Endothelial cell of umbilical vein (primary cell): Measurements from ENCODE around the gene SUV39H1.

Experiments used
- POLR2A ChIP-seq: IDR thresholded peaks from 2 replicates; pipeline ENCODE4 v1.6.1; 2012; ENCODE audit warnings: low read depth, mild to moderate bottlenecking, control low read depth, low read length
- TF ChIP-seq, protein P1 (sequence below): IDR thresholded peaks from 2 replicates; pipeline ENCODE4 v1.6.1; 2011; ENCODE audit not compliant: insufficient read depth, insufficient read length
- TF ChIP-seq, protein P2 (sequence below), 2 donors: IDR thresholded peaks; 1 replicate in 1 of 2; 2 replicates in 1 of 2; pipeline ENCODE4 v1.5.1; 2011; ENCODE audit warnings: low read length in 2 of 2, mild to moderate bottlenecking in 2 of 2, moderate library complexity in 2 of 2, control low read depth in 1 of 2, inconsistent platforms in 1 of 2, low read depth in 1 of 2; ENCODE audit not compliant: insufficient read depth in 1 of 2; ENCODE audit errors: extremely low read depth in 1 of 2

DNA sequence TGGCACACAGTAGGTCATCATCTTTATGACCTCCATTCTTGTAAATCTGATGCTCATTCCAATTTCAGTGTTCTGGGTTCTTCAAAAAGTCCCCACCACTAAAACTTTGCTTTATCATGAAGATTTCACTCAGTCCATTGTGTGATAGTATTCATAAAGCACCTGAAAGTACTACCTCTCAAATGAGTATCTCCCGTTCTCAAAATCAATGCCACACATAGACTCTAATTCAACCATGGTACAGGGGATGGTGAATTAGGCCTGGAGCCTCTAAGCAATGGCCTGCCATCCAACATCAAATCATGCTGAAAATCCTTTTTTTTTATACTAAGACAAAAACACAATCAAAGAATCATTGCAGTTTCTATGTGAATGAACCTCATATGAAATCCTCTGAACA is 32.4 kb upstream of the SUV39H1 start:
- TF ChIP-seq, protein P1, sequence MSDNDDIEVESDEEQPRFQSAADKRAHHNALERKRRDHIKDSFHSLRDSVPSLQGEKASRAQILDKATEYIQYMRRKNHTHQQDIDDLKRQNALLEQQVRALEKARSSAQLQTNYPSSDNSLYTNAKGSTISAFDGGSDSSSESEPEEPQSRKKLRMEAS, result no peak
- TF ChIP-seq, protein P2, sequence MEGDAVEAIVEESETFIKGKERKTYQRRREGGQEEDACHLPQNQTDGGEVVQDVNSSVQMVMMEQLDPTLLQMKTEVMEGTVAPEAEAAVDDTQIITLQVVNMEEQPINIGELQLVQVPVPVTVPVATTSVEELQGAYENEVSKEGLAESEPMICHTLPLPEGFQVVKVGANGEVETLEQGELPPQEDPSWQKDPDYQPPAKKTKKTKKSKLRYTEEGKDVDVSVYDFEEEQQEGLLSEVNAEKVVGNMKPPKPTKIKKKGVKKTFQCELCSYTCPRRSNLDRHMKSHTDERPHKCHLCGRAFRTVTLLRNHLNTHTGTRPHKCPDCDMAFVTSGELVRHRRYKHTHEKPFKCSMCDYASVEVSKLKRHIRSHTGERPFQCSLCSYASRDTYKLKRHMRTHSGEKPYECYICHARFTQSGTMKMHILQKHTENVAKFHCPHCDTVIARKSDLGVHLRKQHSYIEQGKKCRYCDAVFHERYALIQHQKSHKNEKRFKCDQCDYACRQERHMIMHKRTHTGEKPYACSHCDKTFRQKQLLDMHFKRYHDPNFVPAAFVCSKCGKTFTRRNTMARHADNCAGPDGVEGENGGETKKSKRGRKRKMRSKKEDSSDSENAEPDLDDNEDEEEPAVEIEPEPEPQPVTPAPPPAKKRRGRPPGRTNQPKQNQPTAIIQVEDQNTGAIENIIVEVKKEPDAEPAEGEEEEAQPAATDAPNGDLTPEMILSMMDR (IDR thresholded peaks at IDR 0.05; ENCODE audit: extremely low read depth in 1 of 2, insufficient read depth in 1 of 2, low read depth in 1 of 2, low read length in 2 of 2), result no peak
- TF ChIP-seq POLR2A, result no peak
